GM12874 (cell line): ENCODE results near the gene EXOC3.

Experiments used
- TF ChIP-seq, protein P1 (sequence below): IDR thresholded peaks from 2 replicates; pipeline ENCODE4 v1.5.1; 2011; ENCODE audit warnings: low read depth, mild to moderate bottlenecking, control low read depth, low read length, moderate library complexity; ENCODE audit not compliant: insufficient read depth

EXOC3 gene

GRCh38 chr5:509611-510185, 66.7 kb downstream of the EXOC3 start:
- TF ChIP-seq, protein P1, sequence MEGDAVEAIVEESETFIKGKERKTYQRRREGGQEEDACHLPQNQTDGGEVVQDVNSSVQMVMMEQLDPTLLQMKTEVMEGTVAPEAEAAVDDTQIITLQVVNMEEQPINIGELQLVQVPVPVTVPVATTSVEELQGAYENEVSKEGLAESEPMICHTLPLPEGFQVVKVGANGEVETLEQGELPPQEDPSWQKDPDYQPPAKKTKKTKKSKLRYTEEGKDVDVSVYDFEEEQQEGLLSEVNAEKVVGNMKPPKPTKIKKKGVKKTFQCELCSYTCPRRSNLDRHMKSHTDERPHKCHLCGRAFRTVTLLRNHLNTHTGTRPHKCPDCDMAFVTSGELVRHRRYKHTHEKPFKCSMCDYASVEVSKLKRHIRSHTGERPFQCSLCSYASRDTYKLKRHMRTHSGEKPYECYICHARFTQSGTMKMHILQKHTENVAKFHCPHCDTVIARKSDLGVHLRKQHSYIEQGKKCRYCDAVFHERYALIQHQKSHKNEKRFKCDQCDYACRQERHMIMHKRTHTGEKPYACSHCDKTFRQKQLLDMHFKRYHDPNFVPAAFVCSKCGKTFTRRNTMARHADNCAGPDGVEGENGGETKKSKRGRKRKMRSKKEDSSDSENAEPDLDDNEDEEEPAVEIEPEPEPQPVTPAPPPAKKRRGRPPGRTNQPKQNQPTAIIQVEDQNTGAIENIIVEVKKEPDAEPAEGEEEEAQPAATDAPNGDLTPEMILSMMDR, result no peak

- TF ChIP-seq, protein P1, result no peak
These were observed 67.5 kb downstream of the EXOC3 start for GRCh38 chr5:510521-510920.

DNA sequence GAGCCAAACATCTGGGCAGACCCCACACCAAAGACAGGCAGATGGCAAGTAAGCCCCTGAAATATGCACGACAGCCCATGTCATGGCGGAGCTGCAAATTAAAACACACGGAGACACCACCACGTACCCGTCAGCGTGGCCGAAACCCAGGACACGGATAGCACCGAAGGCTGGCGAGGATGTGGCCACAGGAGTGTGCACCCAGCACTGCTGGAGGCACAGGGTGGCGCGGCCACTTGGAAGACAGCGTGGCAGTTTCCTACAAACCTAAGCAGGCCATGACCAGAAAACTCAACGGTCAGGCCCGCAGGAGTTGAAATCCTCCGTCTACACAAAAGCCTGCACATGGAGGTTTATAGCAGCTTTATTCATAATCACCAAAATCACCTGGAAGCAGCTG, 68.5 kb downstream of the EXOC3 start:
- TF ChIP-seq, protein P1, result no peak

DNA sequence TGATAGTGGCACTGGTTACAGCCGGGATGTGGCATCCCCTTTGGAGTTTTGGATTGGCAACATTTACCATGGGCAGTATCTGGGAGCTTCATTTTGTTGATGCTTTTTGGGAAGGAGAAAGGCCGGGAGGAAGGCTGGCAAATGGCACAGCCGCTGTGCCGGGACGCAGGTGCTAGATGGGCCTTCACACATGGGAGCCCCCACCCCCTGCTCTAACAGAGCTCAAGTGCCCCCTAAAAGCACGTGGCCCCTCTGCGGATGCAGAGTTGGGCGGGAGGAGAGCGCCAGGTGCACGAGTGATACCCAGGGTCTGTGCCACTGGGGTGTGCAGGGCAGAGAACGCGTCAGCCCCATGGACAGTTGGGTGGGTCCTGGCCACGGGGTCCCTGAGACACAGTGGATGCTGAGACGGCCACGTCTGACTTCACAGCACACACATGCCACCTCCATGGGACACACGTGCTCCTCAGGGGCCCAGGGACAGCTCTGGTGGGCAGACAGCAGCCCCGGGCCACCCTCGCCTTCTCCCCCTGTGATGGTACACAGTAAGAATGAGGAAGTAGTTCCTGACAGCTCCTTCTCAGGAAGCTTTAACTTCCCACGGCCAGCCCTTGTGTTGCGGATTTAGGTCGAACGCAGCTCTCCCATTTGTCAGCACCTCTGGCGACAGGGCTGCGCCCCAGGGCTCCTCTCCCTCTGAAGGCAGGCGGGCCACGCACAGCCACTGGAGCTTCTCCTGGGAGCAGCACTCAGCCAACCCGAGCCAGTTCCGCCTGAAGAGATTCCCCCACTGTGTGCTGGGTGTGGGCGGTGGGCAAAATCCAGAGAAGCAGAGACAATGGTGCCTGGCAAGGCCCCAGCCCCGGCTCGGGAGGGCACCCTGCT, 70.5 kb downstream of the EXOC3 start:
- TF ChIP-seq, protein P1, result no peak

- TF ChIP-seq, protein P1, result no peak
These were observed 71.1 kb downstream of the EXOC3 start for GRCh38 chr5:514101-514485.

DNA sequence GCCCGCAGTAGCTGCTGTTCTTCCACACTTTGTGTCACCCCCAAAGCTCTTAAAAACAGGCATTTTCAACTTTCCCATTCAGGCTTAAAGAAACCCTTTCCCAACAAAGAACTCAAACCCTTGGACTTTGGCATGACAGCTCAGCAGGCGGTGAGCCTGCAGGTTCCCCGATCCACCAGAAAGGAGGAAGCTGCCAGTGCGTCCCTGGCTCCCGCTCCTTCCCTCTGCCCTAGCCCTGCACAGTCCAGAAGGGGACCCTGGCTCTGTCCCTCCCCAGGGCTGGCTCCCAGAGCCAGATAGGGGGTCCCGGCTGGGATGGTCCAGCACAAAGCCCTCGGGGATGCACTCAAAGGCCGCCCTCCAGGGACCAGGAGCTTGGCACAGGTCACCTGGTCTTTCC, 71.7 kb downstream of the EXOC3 start:
- TF ChIP-seq, protein P1, result no peak

DNA sequence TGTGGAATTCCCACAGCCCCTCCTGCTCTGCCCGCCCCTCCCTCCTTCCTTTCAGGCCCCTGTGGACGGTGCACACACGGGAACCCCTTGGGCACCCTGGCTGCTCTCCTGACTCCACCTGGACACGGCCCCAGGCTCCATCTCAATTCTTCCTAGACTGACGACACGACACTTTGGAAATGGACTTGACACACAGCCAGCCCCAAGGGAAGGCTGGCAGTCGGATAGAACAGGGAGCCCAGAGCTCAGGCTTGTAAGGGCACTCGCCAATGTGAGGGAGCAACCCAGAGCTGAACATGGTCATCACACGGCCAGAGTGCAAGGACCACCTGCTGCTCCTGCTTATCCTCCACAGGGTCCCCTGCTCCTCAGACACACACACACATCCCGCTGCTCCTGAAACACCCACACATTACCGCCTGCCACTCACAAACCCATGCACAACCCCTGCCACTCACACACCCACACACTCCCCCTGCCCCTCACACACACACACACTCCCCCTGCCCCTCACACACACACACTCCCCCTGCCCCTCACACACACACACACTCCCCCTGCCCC, 72.4 kb downstream of the EXOC3 start:
- TF ChIP-seq, protein P1, result no peak
